ENCODE results near the gene ACAD8. TPM values are rescaled to one million over a fixed set of nuclear protein-coding genes. Genes with fewer than 3 reads are reported as not detected.

ACAD8 gene
- total and polyA plus RNA-seq, 2 of the 4 experiments (the other 2 are of a cell fraction), result 11.1 to 21.2 TPM

GRCh38 chr11:134244593-134244992 lies 8.8 kb upstream of the ACAD8 start:
- peak; percentile 32 for DNase-seq
- H3K14ac ChIP-seq (replicated peaks; ENCODE audit: low read depth, low read length), result no peak overlapping the region
- no peak overlapping the region for H3K4ac ChIP-seq (ENCODE audit: low read depth, low read length)
- no peak overlapping the region for H3K23ac ChIP-seq (ENCODE audit: low read depth, low read length)
- H2BK5ac ChIP-seq (ENCODE audit: low read depth, low read length, poor library complexity, severe bottlenecking), result no peak overlapping the region
- no peaks in the 10 kb centered on the region; a peak in 1 of 4 replicates for H3K79me1 ChIP-seq (ENCODE audit: low read depth in 1 of 2, low read length in 2 of 2)
- no peak overlapping the region for H4K91ac ChIP-seq (ENCODE audit: insufficient read depth, low read depth, low read length)
- no peak overlapping the region for H2AFZ ChIP-seq (replicated peaks; ENCODE audit: low read length, poor library complexity)
- H2AK5ac ChIP-seq (ENCODE audit: low read depth, low read length), result no peak overlapping the region
- H3K9me3 ChIP-seq (ENCODE audit: control insufficient read depth, insufficient read depth, low read length), result no peaks in the 10 kb centered on the region
- no peaks in the 10 kb centered on the region for H3K27me3 ChIP-seq (ENCODE audit: control insufficient read depth, insufficient read depth, low read length)
- no peak overlapping the region for H4K5ac ChIP-seq (ENCODE audit: low read depth, low read length)
- no peak overlapping the region for H3K56ac ChIP-seq (ENCODE audit: extremely low read depth, insufficient read depth, low read length)
- H2BK120ac ChIP-seq (ENCODE audit: low read depth, low read length), result no peak overlapping the region
- H3K4me1 ChIP-seq (ENCODE audit: control insufficient read depth, insufficient read depth, low read length), result no peaks in the 10 kb centered on the region
- in situ Hi-C loops (cut with MboI; ENCODE audit: low sequenced_read_pairs) (no loop called here), intact Hi-C loops (cut with micrococcal nuclease) (no loop called here), dilution Hi-C loops (cut with HindIII; ENCODE audit: low sequenced_read_pairs, unreplicated experiment) (no loop called here)
- H3K9ac ChIP-seq (ENCODE audit: low read depth, low read length), result no peak overlapping the region
- no peak overlapping the region for H3K4me3 ChIP-seq (ENCODE audit: insufficient read depth, low read depth, low read length)
- TF ChIP-seq SMC3 (IDR thresholded peaks at IDR 0.05; ENCODE audit: low read depth, low read length) (peak; percentile 39; the same call in 1 of the 2 replicates), USF2 (IDR thresholded peaks at IDR 0.05; ENCODE audit: low read depth, low read length) (no peak), CEBPB (IDR thresholded peaks at IDR 0.05; ENCODE audit: low read depth, low read length) (no peak), RAD21 (IDR thresholded peaks at IDR 0.05; ENCODE audit: low read length) (peak; percentile 40), CTCF (conservative IDR thresholded peaks at IDR 0.05; ENCODE audit: low read depth, low read length) (peak; percentile 36; the same call in 1 of the 2 replicates)
- no peak overlapping the region for H3K27ac ChIP-seq (ENCODE audit: insufficient read depth, low read length)
- no peak overlapping the region for H4K8ac ChIP-seq (ENCODE audit: low read depth in 2 of 2, low read length in 2 of 2)
- H3K36me3 ChIP-seq (ENCODE audit: control insufficient read depth, insufficient read depth, low read length), result peaks cover 68% of the 10 kb centered on the region
- H3K4me2 ChIP-seq (ENCODE audit: low read depth, low read length), result no peak overlapping the region
- no peak overlapping the region for H2BK20ac ChIP-seq (ENCODE audit: low read depth, low read length)
- ChIA-PET CTCF (interaction anchor here (0.8 kb wide), 1 partner anchor 17 kb away, joined by 3 read pairs; no protein-coding TSS in a partner anchor), POLR2A (ENCODE audit: unreplicated experiment) (no interaction called here)
- peak; percentile 58; the same call in 1 of the 2 replicates for ATAC-seq (ENCODE audit: low read depth)
- H2AK9ac ChIP-seq (replicated peaks; ENCODE audit: low read depth, low read length, poor library complexity), result no peak overlapping the region
- H3K18ac ChIP-seq (ENCODE audit: low read depth, low read length), result no peak overlapping the region
- peaks cover 3% of the 10 kb centered on the region; the same call in 1 of the 2 replicates for H3K9me1 ChIP-seq (ENCODE audit: insufficient read depth, low read length)
- no peak overlapping the region for H2BK15ac ChIP-seq (ENCODE audit: low read depth, low read length)
- BruUV-seq (replicated peaks), result no TSS peak
- no peaks in the 10 kb centered on the region for H4K20me1 ChIP-seq (ENCODE audit: insufficient read depth, low read length)
- WGBS, 2 experiments (ENCODE audit: extremely low coverage in 2 of 2, insufficient read length in 1 of 2), result 47% methylated on average over 3 of the region's 7 CpGs; no CpG with 5 or more reads in 1 of the 2 experiments

Data from IMR-90 (cell line).